Colonic mucosa (tissue), 4 donors: ENCODE results near the gene MCC. TPM values are rescaled to one million over a fixed set of nuclear protein-coding genes. Genes with fewer than 3 reads are reported as not detected.

Source experiments
- DNase-seq: peaks from one replicate; pipeline ENCODE4 v3.0.0-alpha.2; 2020
- H3K27ac ChIP-seq: fragments of 200-600 bp; one replicate; pipeline ENCODE4 v1.8.0; 2021
- H3K27me3 ChIP-seq: fragments of 200-600 bp; one replicate; pipeline ENCODE4 v1.8.0; 2021
- H3K36me3 ChIP-seq: fragments of 200-600 bp; one replicate; pipeline ENCODE4 v1.8.0; 2021
- H3K4me1 ChIP-seq: fragments of 200-600 bp; one replicate; pipeline ENCODE4 v1.8.0; 2021; ENCODE audit warnings: mild to moderate bottlenecking
- H3K4me3 ChIP-seq: fragments of 200-600 bp; one replicate; pipeline ENCODE4 v1.8.0; 2021
- H3K9ac ChIP-seq, 2 donors: one replicate each; pipeline ENCODE4 v1.7.0; 2013; ENCODE audit warnings: control low read depth in 2 of 2, low read depth in 2 of 2, low read length in 2 of 2
- H3K9me3 ChIP-seq: fragments of 200-600 bp; one replicate; pipeline ENCODE4 v1.8.0; 2021
- intact Hi-C: fragments of 100-400 bp; cut with DNase I; formaldehyde crosslinking; loops from one replicate; pipeline ENCODE4 v1.14.1; 2022
- total RNA-seq, 2 donors: library from RNA; stranded (reverse); fragmentation: NEBNext Ultra II Directional in 1 of 2; extraction: Animal tissue kit (Norgen Biotek cat#: 25700) in 1 of 2; gene quantifications; one replicate each; pipeline ENCODE4 v1.2.1, GENCODE V29; 2021
- TF ChIP-seq, protein P1 (sequence below): fragments of 200-600 bp; IDR thresholded peaks from one replicate; pipeline ENCODE4 v1.8.0; 2022; ENCODE audit warnings: antibody characterized with exemption, mild to moderate bottlenecking
- donor health status: healthy.
- donor health status: DM: no; HTN: no; CAD: no.
- donor health status: DM: no; HTN: no; CAD: no.

MCC gene
- total RNA-seq, 2 donors from 2014 or later, result 1.9 to 3.1 TPM

DNA sequence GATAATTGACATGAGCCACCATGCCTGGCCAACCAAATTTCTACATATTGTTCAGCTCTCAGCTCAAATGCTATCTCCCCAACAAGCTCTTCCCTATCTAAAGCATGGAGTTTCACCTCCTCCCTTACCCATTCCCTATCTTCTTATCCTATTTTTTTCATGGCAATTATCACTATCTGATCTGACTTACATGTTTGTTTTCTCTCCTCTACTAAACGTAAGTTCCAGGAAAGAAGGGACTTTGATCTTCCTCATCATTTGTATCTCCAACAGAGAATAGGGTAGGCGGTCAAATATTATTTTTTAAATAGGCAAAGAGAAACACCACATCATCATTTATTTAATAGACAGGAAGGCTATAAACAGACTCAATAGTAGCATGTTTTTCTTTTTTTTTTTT lies 381.4 kb downstream of the MCC start:
- no peak for DNase-seq
- H3K4me3 ChIP-seq, result no peak overlapping the region
- no peaks in the 10 kb centered on the region for H3K27me3 ChIP-seq
- TF ChIP-seq, protein P1, sequence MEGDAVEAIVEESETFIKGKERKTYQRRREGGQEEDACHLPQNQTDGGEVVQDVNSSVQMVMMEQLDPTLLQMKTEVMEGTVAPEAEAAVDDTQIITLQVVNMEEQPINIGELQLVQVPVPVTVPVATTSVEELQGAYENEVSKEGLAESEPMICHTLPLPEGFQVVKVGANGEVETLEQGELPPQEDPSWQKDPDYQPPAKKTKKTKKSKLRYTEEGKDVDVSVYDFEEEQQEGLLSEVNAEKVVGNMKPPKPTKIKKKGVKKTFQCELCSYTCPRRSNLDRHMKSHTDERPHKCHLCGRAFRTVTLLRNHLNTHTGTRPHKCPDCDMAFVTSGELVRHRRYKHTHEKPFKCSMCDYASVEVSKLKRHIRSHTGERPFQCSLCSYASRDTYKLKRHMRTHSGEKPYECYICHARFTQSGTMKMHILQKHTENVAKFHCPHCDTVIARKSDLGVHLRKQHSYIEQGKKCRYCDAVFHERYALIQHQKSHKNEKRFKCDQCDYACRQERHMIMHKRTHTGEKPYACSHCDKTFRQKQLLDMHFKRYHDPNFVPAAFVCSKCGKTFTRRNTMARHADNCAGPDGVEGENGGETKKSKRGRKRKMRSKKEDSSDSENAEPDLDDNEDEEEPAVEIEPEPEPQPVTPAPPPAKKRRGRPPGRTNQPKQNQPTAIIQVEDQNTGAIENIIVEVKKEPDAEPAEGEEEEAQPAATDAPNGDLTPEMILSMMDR, result no peak
- no peaks in the 10 kb centered on the region for H3K36me3 ChIP-seq
- no peak overlapping the region for H3K9ac ChIP-seq
- H3K9me3 ChIP-seq, result no peaks in the 10 kb centered on the region
- H3K4me1 ChIP-seq, result no peaks in the 10 kb centered on the region
- H3K27ac ChIP-seq, result no peak overlapping the region
- intact Hi-C loops, result no loop called here

DNA sequence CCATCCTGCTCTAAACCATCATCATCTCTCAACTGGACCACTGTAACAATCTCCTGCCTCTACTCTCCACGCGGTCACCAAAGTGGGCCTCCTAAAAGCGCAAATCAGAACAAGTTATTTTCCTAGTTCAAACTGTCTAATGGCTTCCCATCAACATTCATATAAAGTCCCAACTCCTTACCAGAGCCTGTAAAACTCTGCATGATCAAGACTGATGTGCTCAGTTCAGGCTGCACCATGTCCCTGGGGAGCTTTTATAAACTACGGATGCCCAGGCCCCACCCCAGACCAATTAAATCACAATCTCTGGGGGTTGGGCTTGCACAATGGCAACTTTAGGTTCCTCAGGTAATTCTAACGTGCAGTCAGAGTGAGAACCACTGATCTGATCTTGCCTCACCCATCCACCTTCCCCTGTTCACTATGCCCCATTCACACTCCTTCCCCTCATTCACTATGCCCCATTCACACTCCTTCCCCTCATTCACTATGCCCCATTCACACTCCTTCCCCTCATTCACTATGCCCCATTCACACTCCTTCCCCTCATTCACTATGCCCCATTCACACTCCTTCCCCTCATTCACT lies 382.5 kb downstream of the MCC start:
- H3K4me1 ChIP-seq, result no peaks in the 10 kb centered on the region
- no peak for DNase-seq
- no peak overlapping the region for H3K9ac ChIP-seq
- no peaks in the 10 kb centered on the region for H3K27me3 ChIP-seq
- no peak overlapping the region for H3K27ac ChIP-seq
- H3K36me3 ChIP-seq, result no peaks in the 10 kb centered on the region
- intact Hi-C loops, result no loop called here
- H3K4me3 ChIP-seq, result no peak overlapping the region
- TF ChIP-seq, protein P1, result no peak
- H3K9me3 ChIP-seq, result no peaks in the 10 kb centered on the region

DNA sequence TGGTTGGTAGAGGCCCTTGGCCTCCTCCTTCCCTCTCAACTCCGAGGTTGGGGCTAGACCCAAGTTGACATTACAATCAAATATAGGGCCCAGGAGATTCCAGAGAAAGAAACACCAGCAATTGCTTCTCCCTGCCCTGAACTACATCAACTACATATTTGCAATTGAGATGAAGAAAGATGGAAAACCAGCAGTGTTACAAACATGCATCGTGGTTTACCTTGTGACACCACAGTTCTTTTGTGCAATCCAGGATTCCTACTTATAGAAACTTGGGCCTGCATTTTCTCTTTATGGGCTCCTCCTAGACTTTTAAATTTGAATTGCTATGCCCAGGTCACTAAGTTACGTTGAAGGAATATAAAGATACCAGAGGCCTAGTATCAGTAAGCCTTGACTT lies 384.9 kb downstream of the MCC start:
- H3K27me3 ChIP-seq, result no peaks in the 10 kb centered on the region
- H3K27ac ChIP-seq, result no peak overlapping the region
- no peaks in the 10 kb centered on the region for H3K9me3 ChIP-seq
- TF ChIP-seq, protein P1, result no peak
- H3K36me3 ChIP-seq, result no peaks in the 10 kb centered on the region
- H3K9ac ChIP-seq, result no peak overlapping the region
- no peak for DNase-seq
- no peaks in the 10 kb centered on the region for H3K4me1 ChIP-seq
- intact Hi-C loops, result no loop called here
- no peak overlapping the region for H3K4me3 ChIP-seq

DNA sequence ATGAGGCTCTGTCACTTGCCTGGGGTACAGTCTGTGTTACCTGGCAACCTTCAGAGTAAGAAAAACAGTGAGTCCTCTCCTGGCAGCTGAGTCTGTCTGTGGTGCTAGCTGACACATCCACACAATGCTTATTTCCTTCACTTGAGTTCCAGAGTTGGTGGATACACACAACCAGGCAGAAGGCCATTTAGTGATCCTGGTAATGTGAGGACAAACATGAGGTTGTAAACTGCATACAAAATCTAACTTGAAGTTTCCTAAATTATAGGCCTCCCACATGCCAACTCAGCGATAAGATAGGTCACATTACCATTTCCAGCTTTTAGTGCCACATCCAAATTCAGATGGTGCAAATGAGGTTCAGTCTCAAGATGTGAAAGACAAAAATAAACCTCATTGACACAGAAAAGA lies 386.1 kb downstream of the MCC start:
- no peaks in the 10 kb centered on the region for H3K36me3 ChIP-seq
- H3K27me3 ChIP-seq, result no peaks in the 10 kb centered on the region
- intact Hi-C loops, result no loop called here
- no peaks in the 10 kb centered on the region for H3K9me3 ChIP-seq
- no peak overlapping the region for H3K4me3 ChIP-seq
- DNase-seq, result no peak
- TF ChIP-seq, protein P1, result no peak
- H3K9ac ChIP-seq, result no peak overlapping the region
- H3K4me1 ChIP-seq, result no peaks in the 10 kb centered on the region
- H3K27ac ChIP-seq, result no peak overlapping the region

DNA sequence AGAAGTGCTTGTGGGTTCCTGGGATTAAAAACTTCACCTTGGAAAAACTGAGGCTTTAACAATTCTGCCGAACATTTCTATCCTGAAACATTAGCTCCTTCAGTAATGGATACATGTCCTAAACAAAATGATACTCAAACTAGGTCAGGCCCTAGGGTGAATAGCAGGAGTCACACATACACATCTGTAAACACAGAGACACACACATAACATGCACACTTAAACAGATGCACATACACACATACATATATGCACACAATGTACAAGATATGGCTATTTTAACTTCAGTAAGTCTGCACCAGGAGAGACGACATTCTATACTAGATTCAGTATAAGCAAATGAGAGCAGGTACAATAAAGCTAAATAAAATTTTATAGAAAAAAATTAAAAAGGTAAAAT lies 387.3 kb downstream of the MCC start:
- H3K4me1 ChIP-seq, result no peaks in the 10 kb centered on the region
- no peak overlapping the region for H3K4me3 ChIP-seq
- H3K9me3 ChIP-seq, result no peaks in the 10 kb centered on the region
- no peaks in the 10 kb centered on the region for H3K27me3 ChIP-seq
- intact Hi-C loops, result no loop called here
- H3K9ac ChIP-seq, result no peak overlapping the region
- TF ChIP-seq, protein P1, result no peak
- H3K36me3 ChIP-seq, result no peaks in the 10 kb centered on the region
- no peak for DNase-seq
- H3K27ac ChIP-seq, result no peak overlapping the region
